Hypothalamus (tissue), 51 donors: Measurements from ENCODE around the gene MYO7A.

Experiments used
- DNase-seq, 51 donors: peaks; one replicate each; lab custom pipeline; 2025; lab: John Stamatoyannopoulos, UW

The MYO7A gene

GRCh38 chr11:77193911-77194830, 66.1 kb downstream of the MYO7A start:
- DNase-seq: no peak

- DNase-seq: no peak
Observed at GRCh38 chr11:77195071-77195755, 67.2 kb downstream of the MYO7A start.

- no peak for DNase-seq
Observed at GRCh38 chr11:77196961-77197360, 68.9 kb downstream of the MYO7A start.

GRCh38 chr11:77197626-77198320, 69.7 kb downstream of the MYO7A start:
- no peak for DNase-seq

GRCh38 chr11:77198440-77198849, 70.4 kb downstream of the MYO7A start:
- DNase-seq: no peak

GRCh38 chr11:77199137-77199745, 71.2 kb downstream of the MYO7A start:
- DNase-seq: no peak

GRCh38 chr11:77200351-77201268, 72.6 kb downstream of the MYO7A start:
- no peak for DNase-seq

GRCh38 chr11:77201370-77201769, 73.3 kb downstream of the MYO7A start:
- no peak for DNase-seq

GRCh38 chr11:77201991-77202841, 74.2 kb downstream of the MYO7A start:
- no peak for DNase-seq

GRCh38 chr11:77202941-77203900, 75.2 kb downstream of the MYO7A start:
- no peak for DNase-seq

GRCh38 chr11:77203901-77204753, 76.1 kb downstream of the MYO7A start:
- no peak for DNase-seq

- DNase-seq: no peak
Observed at GRCh38 chr11:77204754-77205466, 76.9 kb downstream of the MYO7A start.

GRCh38 chr11:77205467-77206263, 77.6 kb downstream of the MYO7A start:
- no peak for DNase-seq

- no peak for DNase-seq
Observed at GRCh38 chr11:77206264-77207018, 78.4 kb downstream of the MYO7A start.
